AG04450 (cell line): Measurements from ENCODE around the gene STARD9. TPM values are rescaled to one million over a fixed set of nuclear protein-coding genes. Genes with fewer than 3 reads are reported as not detected.

Source experiments
- CTCF ChIA-PET: fragments of 300-600, 350-600 bp; formaldehyde crosslinking; extraction: SDS; loops from one replicate; lab custom pipeline; 2022; ENCODE audit warnings: antibody characterized with exemption, inconsistent platforms; lab: Charles Lee
- POLR2A ChIA-PET: fragments of 350-600 bp; formaldehyde crosslinking; extraction: SDS; loops from one replicate; lab custom pipeline; 2021; ENCODE audit warnings: antibody characterized with exemption, inconsistent platforms; lab: Yijun Ruan, JAX
- DNase-seq: peaks from one replicate; pipeline ENCODE4 v3.0.0-alpha.2; 2011; ENCODE audit warnings: low read depth, low spot score
- H3K27ac ChIP-seq: one replicate; pipeline ENCODE4 v1.5.1; 2012; ENCODE audit warnings: low read depth, low read length, control low read depth
- H3K27me3 ChIP-seq: one replicate; pipeline ENCODE4 v1.6.0; 2012; ENCODE audit warnings: low read length; ENCODE audit not compliant: control insufficient read depth, insufficient read depth
- H3K4me3 ChIP-seq: 2 replicates; pipeline ENCODE4 v1.5.1; 2011; ENCODE audit warnings: mild to moderate bottlenecking, low read depth, low read length, control low read depth
- H3K9me3 ChIP-seq: 2 replicates; pipeline ENCODE4 v1.5.1; 2012; ENCODE audit warnings: low read length; ENCODE audit not compliant: control insufficient read depth, insufficient read depth
- polyA plus RNA-seq: library from polyadenylated mRNA; depleted of rRNA; stranded (reverse); fragments of >200 nt; gene quantifications from 2 replicates; pipeline ENCODE4 v1.2.3, GENCODE V29; 2011
- TF ChIP-seq, protein P1 (sequence below): IDR thresholded peaks from 2 replicates; pipeline ENCODE4 v1.5.1; 2011; ENCODE audit warnings: low read depth, low read length, control low read depth, inconsistent platforms

STARD9 gene
- polyA plus RNA-seq, 1 experiment = 2.2 TPM

DNA sequence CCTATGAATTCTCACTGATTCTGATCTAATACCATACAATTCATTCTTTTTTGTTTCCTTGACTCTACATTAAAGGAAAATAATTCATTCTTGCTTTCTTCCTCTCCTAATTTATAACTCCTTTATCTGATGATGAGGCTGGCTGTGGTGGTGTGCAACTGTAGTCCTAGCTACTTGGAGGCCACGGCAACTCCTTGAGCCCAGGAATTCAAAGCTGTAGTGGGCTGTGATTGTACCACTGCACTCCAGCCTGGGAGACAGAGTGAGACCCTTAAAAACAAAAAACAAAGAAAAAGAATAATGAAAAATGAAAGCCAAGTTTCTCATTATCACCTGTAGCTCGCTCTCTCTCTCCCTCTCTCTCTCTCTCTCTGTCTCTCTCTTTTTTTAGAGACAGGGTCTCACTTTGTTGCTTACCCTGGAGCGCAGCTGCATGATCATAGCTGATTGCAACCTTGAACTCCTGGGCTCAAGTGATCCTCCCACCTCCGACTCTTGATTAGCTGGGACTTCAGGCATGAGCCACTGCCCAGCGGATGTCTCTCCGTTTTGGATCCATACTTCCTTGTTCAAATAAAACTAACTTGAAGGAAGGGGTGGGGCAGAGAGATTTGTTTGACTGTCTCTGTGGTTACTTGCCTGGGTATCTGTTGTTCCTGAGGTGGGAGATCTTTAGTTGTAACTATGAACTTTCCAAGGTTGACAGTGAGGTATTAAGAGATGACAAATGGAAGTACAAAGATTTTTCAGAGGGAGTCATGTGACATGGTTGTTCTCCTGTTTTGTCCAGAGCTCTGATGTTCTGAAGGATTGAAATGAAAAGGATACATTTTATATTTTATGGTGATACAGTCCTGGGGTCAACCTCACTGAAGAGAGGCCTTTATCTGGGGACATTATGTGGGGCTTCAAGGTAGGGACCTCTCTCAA is 46.9 kb downstream of the STARD9 start:
- Histone ChIP-seq H3K4me3 (no peak overlapping the region), H3K9me3 (no peaks in the 10 kb centered on the region), H3K27ac (no peak overlapping the region), H3K27me3 (no peaks in the 10 kb centered on the region)
- no peak for DNase-seq
- ChIA-PET POLR2A (no interaction called here), CTCF (no interaction called here)
- TF ChIP-seq, protein P1, sequence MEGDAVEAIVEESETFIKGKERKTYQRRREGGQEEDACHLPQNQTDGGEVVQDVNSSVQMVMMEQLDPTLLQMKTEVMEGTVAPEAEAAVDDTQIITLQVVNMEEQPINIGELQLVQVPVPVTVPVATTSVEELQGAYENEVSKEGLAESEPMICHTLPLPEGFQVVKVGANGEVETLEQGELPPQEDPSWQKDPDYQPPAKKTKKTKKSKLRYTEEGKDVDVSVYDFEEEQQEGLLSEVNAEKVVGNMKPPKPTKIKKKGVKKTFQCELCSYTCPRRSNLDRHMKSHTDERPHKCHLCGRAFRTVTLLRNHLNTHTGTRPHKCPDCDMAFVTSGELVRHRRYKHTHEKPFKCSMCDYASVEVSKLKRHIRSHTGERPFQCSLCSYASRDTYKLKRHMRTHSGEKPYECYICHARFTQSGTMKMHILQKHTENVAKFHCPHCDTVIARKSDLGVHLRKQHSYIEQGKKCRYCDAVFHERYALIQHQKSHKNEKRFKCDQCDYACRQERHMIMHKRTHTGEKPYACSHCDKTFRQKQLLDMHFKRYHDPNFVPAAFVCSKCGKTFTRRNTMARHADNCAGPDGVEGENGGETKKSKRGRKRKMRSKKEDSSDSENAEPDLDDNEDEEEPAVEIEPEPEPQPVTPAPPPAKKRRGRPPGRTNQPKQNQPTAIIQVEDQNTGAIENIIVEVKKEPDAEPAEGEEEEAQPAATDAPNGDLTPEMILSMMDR = no peak

- DNase-seq = no peak
- ChIA-PET POLR2A (interaction anchor here (0.6 kb wide), 1 partner anchor 31 kb away, joined by 3 read pairs; no protein-coding TSS in a partner anchor), CTCF (no interaction called here)
- H3K27me3 ChIP-seq = no peaks in the 10 kb centered on the region
- H3K27ac ChIP-seq = no peak overlapping the region
- peaks cover 1% of the 10 kb centered on the region; the same call in 1 of the 2 replicates for H3K9me3 ChIP-seq
- H3K4me3 ChIP-seq = no peak overlapping the region
- TF ChIP-seq, protein P1 = no peak
Observed at GRCh38 chr15:42623951-42624350, 48.5 kb downstream of the STARD9 start.

GRCh38 chr15:42627485-42627884 is 52.1 kb downstream of the STARD9 start:
- CTCF ChIA-PET = no interaction called here
- H3K27ac ChIP-seq = no peak overlapping the region
- no peak overlapping the region for H3K4me3 ChIP-seq
- TF ChIP-seq, protein P1 = no peak
- POLR2A ChIA-PET = no interaction called here
- no peak for DNase-seq
- no peaks in the 10 kb centered on the region for H3K27me3 ChIP-seq
- H3K9me3 ChIP-seq = peaks cover 2% of the 10 kb centered on the region; the same call in 1 of the 2 replicates

DNA sequence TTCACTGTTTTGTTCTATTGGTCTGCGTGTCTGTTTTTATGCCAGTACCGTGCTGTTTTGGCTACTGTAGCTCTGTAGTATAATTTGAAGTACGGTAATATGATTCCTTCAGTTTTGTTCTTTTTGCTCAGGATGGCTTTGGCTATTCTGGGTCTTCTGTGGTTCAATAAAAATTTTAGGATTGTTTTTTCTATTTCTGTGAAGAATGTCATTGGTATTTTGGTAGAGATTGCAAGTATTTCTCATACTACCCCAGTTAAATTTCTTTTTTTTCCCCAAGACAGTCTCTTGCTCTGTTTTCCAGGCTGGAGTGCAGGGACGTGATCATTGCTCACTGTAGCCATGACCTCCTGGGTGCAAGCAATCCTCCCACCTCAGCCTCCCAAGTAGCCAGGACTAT is 53.4 kb downstream of the STARD9 start:
- no peak overlapping the region for H3K4me3 ChIP-seq
- ChIA-PET POLR2A (no interaction called here), CTCF (no interaction called here)
- TF ChIP-seq, protein P1 = no peak
- no peak for DNase-seq
- no peak overlapping the region for H3K27ac ChIP-seq
- no peaks in the 10 kb centered on the region for H3K27me3 ChIP-seq
- H3K9me3 ChIP-seq = peaks cover 2% of the 10 kb centered on the region; the same call in 1 of the 2 replicates

GRCh38 chr15:42632105-42632675 is 56.8 kb downstream of the STARD9 start:
- Histone ChIP-seq H3K9me3 (peaks cover 2% of the 10 kb centered on the region; the same call in 1 of the 2 replicates), H3K27ac (no peak overlapping the region), H3K4me3 (no peak overlapping the region), H3K27me3 (no peaks in the 10 kb centered on the region)
- no peak for DNase-seq
- TF ChIP-seq, protein P1 = no peak
- ChIA-PET POLR2A (no interaction called here), CTCF (no interaction called here)
